Spleen (tissue), 11 donors: ENCODE measurements around the gene NPC1L1. TPM values are rescaled to one million over a fixed set of nuclear protein-coding genes. Genes with fewer than 3 reads are reported as not detected.

Source experiments
- DNase-seq: peaks from one replicate; pipeline ENCODE4 v3.0.0-alpha.2; 2020
- H3K27ac ChIP-seq, 8 donors: fragments of 200-600 bp; sonication (generic) in 7 of 8; 1 replicate in 4 of 8; 2 replicates in 4 of 8; pipeline versions ENCODE4 v1.5.0 to v1.8.0; 2016 to 2021; ENCODE audit warnings: inconsistent platforms in 4 of 8, mild to moderate bottlenecking in 4 of 8, moderate library complexity in 1 of 8
- H3K27me3 ChIP-seq, 7 donors: fragments of 200-600 bp; sonication (generic) in 6 of 7; replicated peaks in 1 of 7; 1 replicate in 4 of 7; 2 replicates in 3 of 7; pipeline versions ENCODE4 v1.5.0 to v1.8.0; 2016 to 2021; ENCODE audit warnings: inconsistent platforms in 3 of 7, mild to moderate bottlenecking in 1 of 7
- H3K36me3 ChIP-seq, 6 donors: fragments of 200-600 bp; sonication (generic) in 5 of 6; 1 replicate in 4 of 6; 2 replicates in 2 of 6; pipeline versions ENCODE4 v1.5.0 to v1.8.0; 2016 to 2021; ENCODE audit warnings: inconsistent platforms in 2 of 6
- H3K4me1 ChIP-seq, 6 donors: fragments of 200-600 bp; sonication (generic) in 5 of 6; 1 replicate in 3 of 6; 2 replicates in 3 of 6; pipeline versions ENCODE4 v1.5.0 to v1.8.0; 2016 to 2021; ENCODE audit warnings: inconsistent platforms in 3 of 6
- H3K4me3 ChIP-seq, 8 donors: fragments of 200-600 bp; sonication (generic) in 7 of 8; 1 replicate in 4 of 8; 2 replicates in 4 of 8; pipeline versions ENCODE4 v1.5.0 to v1.8.0; 2016 to 2021; ENCODE audit warnings: inconsistent platforms in 4 of 8, mild to moderate bottlenecking in 4 of 8, moderate library complexity in 2 of 8
- H3K9me3 ChIP-seq, 8 donors: fragments of 200-600 bp; sonication (generic) in 7 of 8; 1 replicate in 4 of 8; 2 replicates in 4 of 8; pipeline versions ENCODE4 v1.5.0 to v1.8.0; 2016 to 2021; ENCODE audit warnings: inconsistent platforms in 4 of 8
- CTCF ChIP-seq, 11 experiments: fragments of 200-600 bp in 7 of 11; fragments of 450-650 bp in 4 of 11; sonication (generic) in 4 of 11; IDR thresholded peaks in 8 of 11; conservative IDR thresholded peaks in 3 of 11; 1 replicate in 7 of 11; 2 replicates in 4 of 11; pipeline versions ENCODE4 v1.4.0 to v1.8.0; 2016 to 2021; ENCODE audit warnings: antibody characterized with exemption in 11 of 11, inconsistent platforms in 4 of 11, mild to moderate bottlenecking in 1 of 11
- POLR2A ChIP-seq, 3 donors: fragments of 450-650 bp; IDR thresholded peaks; one replicate each; pipeline ENCODE4 v1.5.1; 2017; ENCODE audit warnings: antibody characterized with exemption in 3 of 3, mild to moderate bottlenecking in 1 of 3
- POLR2AphosphoS5 ChIP-seq, 3 donors: sonication (generic); formaldehyde crosslinking; IDR thresholded peaks; one replicate each; pipeline ENCODE4 v1.5.1; 2017; ENCODE audit warnings: antibody characterized with exemption in 3 of 3
- WGBS, 5 donors: extraction: QIAGEN DNeasy Blood & Tissue Kit in 3 of 5; methylation state at CpG; one replicate each; pipeline versions ENCODE4 v1.1.5 to v1.1.7; 2013 to 2018; 5-methylcytosine and 5-hydroxymethylcytosine counted together
- intact Hi-C: fragments of 100-400 bp; cut with DNase I; formaldehyde crosslinking; loops from one replicate; pipeline ENCODE4 v1.15.0; 2023; ENCODE audit warnings: low total_unique reads
- polyA plus RNA-seq, 3 donors: library from polyadenylated mRNA; stranded (reverse); fragments of 200-250 nt; gene quantifications; one replicate each; pipeline ENCODE4 v1.2.1, GENCODE V29; 2013
- total RNA-seq, 7 donors: library from RNA; depleted of rRNA in 3 of 7; stranded (reverse); fragments of >200 nt in 3 of 7; fragmentation: NEBNext Ultra II Directional in 4 of 7; extraction: Animal tissue kit (Norgen Biotek cat#: 25700) in 4 of 7; gene quantifications; one replicate each; pipeline versions ENCODE4 v1.1.0 to v1.2.1, GENCODE V29; 2016 to 2021
- donor health status: healthy with polysubstance abuse.
- donor health status: DM: no; HTN: no; CAD: no; lungs with moderate emphysema.
- donor health status: DM: no; HTN: no; CAD: no.
- donor health status: Bipolar disorder and iron deficiency.
- donor health status: healthy.
- donor health status: DM: no; HTN: no; CAD: no.
- donor health status: DM: yes; HTN: yes; CAD: no.

NPC1L1 gene
- total and polyA plus RNA-seq, 10 donors: 0.02 to 0.07 (median 0.03) TPM; not detected in 6

DNA sequence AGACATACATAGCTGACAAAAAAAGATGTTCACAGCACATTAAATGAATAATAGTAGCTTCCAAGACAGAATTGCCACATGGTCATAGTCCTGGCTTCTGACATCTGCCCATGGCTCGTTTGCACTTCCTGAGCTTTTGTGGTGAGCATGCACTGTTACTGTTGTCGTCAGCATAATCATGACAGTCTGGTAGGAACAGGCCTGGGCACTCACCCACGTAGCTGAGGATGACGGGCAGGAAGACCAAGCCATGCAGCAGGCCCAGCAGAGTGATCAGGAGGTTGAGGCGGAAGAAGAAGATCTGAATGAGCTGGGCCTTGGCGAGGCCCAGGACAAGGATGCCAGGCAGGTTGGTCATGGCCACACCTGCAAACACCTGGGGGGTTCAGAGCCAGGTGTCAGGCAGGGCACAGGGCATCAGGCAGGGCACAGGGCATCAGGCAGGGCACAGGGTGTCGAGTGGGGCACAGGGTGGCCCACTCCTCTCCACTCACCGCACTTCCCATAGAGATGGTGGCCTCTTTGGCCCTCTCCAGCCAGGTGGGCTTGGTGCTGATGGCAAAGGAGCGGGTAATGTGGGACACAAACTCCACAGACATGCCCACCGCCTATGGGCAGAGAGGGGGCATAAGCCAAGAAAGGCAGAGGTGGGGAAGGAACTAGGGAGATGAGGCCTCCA lies 25.4 kb downstream of the NPC1L1 start:
- H3K36me3 ChIP-seq: no peaks in the 10 kb centered on the region
- WGBS, 5 donors: 69 to 83% (median 75%) methylated on average over 9 to 10 of the region's 10 CpGs
- TF ChIP-seq CTCF (IDR thresholded peaks at IDR 0.05 in 8 of 11, conservative IDR thresholded peaks at IDR 0.05 in 3 of 11) (no peak), POLR2A (IDR thresholded peaks at IDR 0.05) (no peak), POLR2AphosphoS5 (IDR thresholded peaks at IDR 0.05) (no peak)
- H3K27me3 ChIP-seq: no peaks in the 10 kb centered on the region
- no peaks in the 10 kb centered on the region for H3K9me3 ChIP-seq
- intact Hi-C loops: no loop called here
- no peak overlapping the region for H3K4me3 ChIP-seq
- no peak for DNase-seq
- no peaks in the 10 kb centered on the region for H3K4me1 ChIP-seq
- no peak overlapping the region for H3K27ac ChIP-seq

DNA sequence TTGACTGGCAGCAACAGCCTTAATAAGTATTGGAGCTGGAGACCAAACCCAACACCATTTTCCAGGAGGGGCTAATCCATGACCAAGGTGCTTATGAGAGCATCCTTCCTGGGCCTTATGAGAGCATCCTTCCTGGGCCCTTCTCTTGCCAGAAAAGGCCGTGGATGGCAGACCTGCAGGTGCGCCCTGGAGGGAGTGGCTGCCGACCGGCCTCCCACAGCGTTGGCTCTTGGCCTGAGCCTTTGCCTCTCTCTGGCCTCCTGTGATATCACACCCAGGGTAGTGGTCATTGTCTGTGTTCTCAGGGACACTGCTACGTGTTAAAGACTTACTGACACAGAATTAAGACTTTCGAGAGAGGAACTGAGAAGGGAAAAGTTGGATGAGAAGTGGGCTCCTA lies 28.4 kb downstream of the NPC1L1 start:
- Histone ChIP-seq H3K4me3 (no peak overlapping the region), H3K27ac (no peak overlapping the region), H3K36me3 (no peaks in the 10 kb centered on the region), H3K4me1 (no peaks in the 10 kb centered on the region), H3K9me3 (peaks cover 0 to 15% (median 7%) of the 10 kb centered on the region in 8 donors), H3K27me3 (no peaks in the 10 kb centered on the region)
- no peak for TF ChIP-seq POLR2A (IDR thresholded peaks at IDR 0.05)
- no peak for TF ChIP-seq POLR2AphosphoS5 (IDR thresholded peaks at IDR 0.05)
- no peak for TF ChIP-seq CTCF (IDR thresholded peaks at IDR 0.05 in 8 of 11, conservative IDR thresholded peaks at IDR 0.05 in 3 of 11)
- WGBS, 5 donors: 80 to 89% (median 81%) methylated on average over 3 to 7 of the region's 7 CpGs
- intact Hi-C loops: no loop called here
- no peak for DNase-seq

- intact Hi-C loops: no loop called here
- H3K4me1 ChIP-seq: no peaks in the 10 kb centered on the region
- H3K27me3 ChIP-seq: no peaks in the 10 kb centered on the region
- H3K4me3 ChIP-seq: no peak overlapping the region
- no peak overlapping the region for H3K27ac ChIP-seq
- DNase-seq: no peak
- WGBS, 5 donors: 63 to 69% (median 65%) methylated on average over 4 of the region's 4 CpGs
- H3K36me3 ChIP-seq: no peaks in the 10 kb centered on the region
- peaks cover 0 to 15% (median 8%) of the 10 kb centered on the region in 8 donors for H3K9me3 ChIP-seq
- TF ChIP-seq CTCF (IDR thresholded peaks at IDR 0.05 in 8 of 11, conservative IDR thresholded peaks at IDR 0.05 in 3 of 11) (no peak), POLR2AphosphoS5 (IDR thresholded peaks at IDR 0.05) (no peak), POLR2A (IDR thresholded peaks at IDR 0.05) (no peak)
Measured at GRCh38 chr7:44511863-44512468, 29.2 kb downstream of the NPC1L1 start.

- H3K4me3 ChIP-seq: no peak overlapping the region
- 82 to 93% (median 91%) methylated on average over 1 of the region's 1 CpG for WGBS, 5 donors
- no peaks in the 10 kb centered on the region for H3K4me1 ChIP-seq
- no peaks in the 10 kb centered on the region for H3K27me3 ChIP-seq
- peaks cover 0 to 18% (median 10%) of the 10 kb centered on the region in 8 donors for H3K9me3 ChIP-seq
- H3K27ac ChIP-seq: no peak overlapping the region
- intact Hi-C loops: no loop called here
- no peak for TF ChIP-seq POLR2A (IDR thresholded peaks at IDR 0.05)
- TF ChIP-seq POLR2AphosphoS5 (IDR thresholded peaks at IDR 0.05): no peak
- TF ChIP-seq CTCF (IDR thresholded peaks at IDR 0.05 in 8 of 11, conservative IDR thresholded peaks at IDR 0.05 in 3 of 11): no peak
- H3K36me3 ChIP-seq: no peaks in the 10 kb centered on the region
- DNase-seq: no peak
Measured at GRCh38 chr7:44511236-44511635, 29.9 kb downstream of the NPC1L1 start.
